HUES64 (cell line): ENCODE data around the gene SEZ6L2.
A peak's percentile ranks its signal among the peaks of the same experiment; 100 is the strongest.
"Not testable (repeated sequence)": the region's sequence is repeated elsewhere in the genome, so short reads cannot be mapped to it uniquely, and the experiment has no call there.

ENCODE experiments used
- H3K27ac ChIP-seq: 2 replicates; pipeline ENCODE4 v1.7.0; 2013; ENCODE audit warnings: low read depth, low read length, inconsistent platforms
- H3K27me3 ChIP-seq: 2 replicates; pipeline ENCODE4 v1.6.1; 2013; ENCODE audit warnings: mild to moderate bottlenecking, low read length; ENCODE audit not compliant: insufficient read depth
- H3K36me3 ChIP-seq: 2 replicates; pipeline ENCODE4 v1.6.1; 2013; ENCODE audit warnings: mild to moderate bottlenecking, low read length; ENCODE audit not compliant: insufficient read depth
- H3K4me1 ChIP-seq: 2 replicates; pipeline ENCODE4 v1.6.1; 2013; ENCODE audit warnings: mild to moderate bottlenecking, low read length, moderate library complexity; ENCODE audit not compliant: insufficient read depth
- H3K4me3 ChIP-seq: 2 replicates; pipeline ENCODE4 v1.5.1; 2013; ENCODE audit warnings: mild to moderate bottlenecking, low read length, moderate library complexity
- H3K9ac ChIP-seq: 2 replicates; pipeline ENCODE4 v1.6.1; 2013; ENCODE audit warnings: mild to moderate bottlenecking, low read depth, low read length
- H3K9me3 ChIP-seq: 2 replicates; pipeline ENCODE4 v1.6.1; 2013; ENCODE audit warnings: low read depth, low read length; ENCODE audit not compliant: insufficient read depth
- WGBS: fragments of 150-250, 120-280 bp; methylation state at CpG from one replicate; pipeline ENCODE4 v1.1.7; 2013; ENCODE audit warnings: missing lambda C conversion rate; 5-methylcytosine and 5-hydroxymethylcytosine counted together

The SEZ6L2 gene

DNA sequence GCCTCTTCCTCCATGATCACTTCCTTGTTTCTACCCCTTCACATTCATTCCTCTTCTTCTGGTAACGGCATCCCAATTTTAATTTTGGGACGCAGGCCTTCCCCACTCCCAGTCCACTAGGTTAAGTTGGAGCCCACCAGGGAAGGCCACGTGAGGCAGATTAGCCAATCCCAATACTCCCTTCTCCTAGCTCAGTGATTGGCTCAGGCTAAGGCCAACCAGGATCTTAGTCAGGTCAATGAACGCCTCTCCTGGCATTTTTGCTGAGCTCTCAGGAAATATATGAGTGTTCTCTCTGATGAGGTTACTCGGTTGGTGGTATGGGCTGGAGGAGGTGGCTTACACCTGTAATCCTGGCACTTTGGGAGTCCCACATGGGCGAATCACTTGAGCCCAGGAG lies 15.4 kb downstream of the SEZ6L2 start:
- H3K36me3 ChIP-seq: peaks cover 14% of the 10 kb centered on the region
- no peak overlapping the region for H3K4me3 ChIP-seq
- H3K27me3 ChIP-seq: no peaks in the 10 kb centered on the region
- H3K9ac ChIP-seq: no peak overlapping the region
- H3K4me1 ChIP-seq: no peaks in the 10 kb centered on the region
- no peak overlapping the region for H3K27ac ChIP-seq
- WGBS: 94% methylated on average over 6 of the region's 6 CpGs
- no peaks in the 10 kb centered on the region for H3K9me3 ChIP-seq

DNA sequence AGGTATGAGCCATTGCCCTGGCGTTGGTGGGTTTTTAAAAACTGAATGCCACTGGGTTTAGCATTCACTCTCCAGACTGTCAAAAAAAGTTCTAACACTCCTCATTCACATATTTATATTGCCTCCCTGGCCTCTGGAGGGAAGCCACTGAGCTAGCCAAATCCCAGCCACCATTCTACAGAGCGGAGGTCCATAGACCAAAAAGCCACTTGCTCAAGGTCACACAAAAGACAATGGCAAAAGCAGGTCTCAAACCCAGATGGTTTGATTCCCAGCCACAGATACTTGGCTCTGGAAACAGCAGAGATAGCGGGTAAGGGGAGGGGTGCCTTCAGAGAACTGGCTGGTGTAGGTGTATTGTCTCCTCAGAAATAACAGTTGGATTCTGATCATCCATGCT lies 18.3 kb downstream of the SEZ6L2 start:
- Histone ChIP-seq H3K4me1 (peaks cover 4% of the 10 kb centered on the region; the same call in 1 of the 2 replicates), H3K9me3 (no peaks in the 10 kb centered on the region), H3K27me3 (peaks cover 9% of the 10 kb centered on the region), H3K4me3 (no peak overlapping the region), H3K27ac (no peak overlapping the region), H3K9ac (no peak overlapping the region), H3K36me3 (peaks cover 14% of the 10 kb centered on the region)
- 94% methylated on average over 3 of the region's 3 CpGs for WGBS

DNA sequence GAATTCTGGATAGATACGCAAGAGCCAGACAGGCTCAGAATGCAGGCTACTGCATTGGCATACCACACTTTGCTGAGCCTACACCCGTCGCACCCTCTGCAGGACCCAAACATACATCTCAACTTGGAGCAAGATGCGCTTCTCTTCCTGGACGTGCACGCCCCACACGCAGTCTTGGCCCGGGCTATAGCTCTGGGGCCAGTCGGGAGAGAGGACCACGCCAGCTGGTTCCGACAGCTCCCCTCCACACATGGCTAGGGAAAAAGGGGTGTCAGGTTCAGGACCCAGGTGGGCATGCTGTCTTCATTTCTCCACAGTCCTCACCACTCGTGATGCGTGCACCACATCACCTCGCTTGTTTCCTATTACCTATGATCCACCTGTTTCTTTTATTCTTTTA lies 21.2 kb downstream of the SEZ6L2 start:
- Histone ChIP-seq H3K36me3 (peaks cover 8% of the 10 kb centered on the region), H3K4me3 (no peak overlapping the region), H3K4me1 (peaks cover 4% of the 10 kb centered on the region; the same call in 1 of the 2 replicates), H3K27me3 (peaks cover 9% of the 10 kb centered on the region), H3K9ac (no peak overlapping the region), H3K27ac (no peak overlapping the region), H3K9me3 (no peaks in the 10 kb centered on the region)
- WGBS: 95% methylated on average over 14 of the region's 14 CpGs

DNA sequence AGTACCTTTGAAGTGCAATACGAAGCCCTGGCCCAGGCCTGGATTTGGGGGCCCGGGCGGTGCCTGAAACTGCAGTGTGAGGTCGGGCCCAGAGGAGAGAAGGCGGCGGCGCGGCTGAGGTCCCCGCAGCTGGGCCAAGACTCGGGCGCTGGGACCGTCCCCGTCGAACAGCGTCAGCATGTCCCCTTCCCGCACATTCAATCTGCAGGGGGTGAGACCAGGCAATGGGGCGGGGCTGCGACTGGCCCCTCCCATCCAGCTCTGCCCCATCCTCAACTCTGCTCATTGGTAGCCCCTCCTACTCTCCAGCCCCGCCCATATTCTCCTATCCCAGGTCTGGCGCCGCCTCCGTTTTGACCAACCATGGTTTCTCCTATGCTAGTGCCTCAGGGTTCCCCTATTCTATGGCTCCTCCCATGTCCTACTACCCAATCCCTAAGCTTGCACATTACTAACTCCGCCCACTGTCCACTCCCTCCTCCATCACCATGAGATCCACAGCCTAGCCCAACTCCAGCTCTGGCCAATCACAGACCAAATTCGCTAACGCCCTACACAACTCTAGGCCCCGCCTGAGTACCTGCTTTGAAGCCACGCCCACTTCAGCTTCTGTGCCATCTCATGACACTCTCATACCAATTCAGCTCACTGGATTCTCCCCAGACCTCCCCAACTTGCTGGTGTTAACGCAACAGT lies 21.9 kb downstream of the SEZ6L2 start:
- no peak overlapping the region for H3K27ac ChIP-seq
- peaks cover 5% of the 10 kb centered on the region for H3K36me3 ChIP-seq
- peaks cover 4% of the 10 kb centered on the region; the same call in 1 of the 2 replicates for H3K4me1 ChIP-seq
- peak overlapping the region; percentile 46; the same call in 1 of the 2 replicates for H3K9ac ChIP-seq
- H3K27me3 ChIP-seq: peaks cover 9% of the 10 kb centered on the region
- H3K9me3 ChIP-seq: no peaks in the 10 kb centered on the region
- peak overlapping the region; percentile 57 for H3K4me3 ChIP-seq
- 46% methylated on average over 28 of the region's 28 CpGs for WGBS

DNA sequence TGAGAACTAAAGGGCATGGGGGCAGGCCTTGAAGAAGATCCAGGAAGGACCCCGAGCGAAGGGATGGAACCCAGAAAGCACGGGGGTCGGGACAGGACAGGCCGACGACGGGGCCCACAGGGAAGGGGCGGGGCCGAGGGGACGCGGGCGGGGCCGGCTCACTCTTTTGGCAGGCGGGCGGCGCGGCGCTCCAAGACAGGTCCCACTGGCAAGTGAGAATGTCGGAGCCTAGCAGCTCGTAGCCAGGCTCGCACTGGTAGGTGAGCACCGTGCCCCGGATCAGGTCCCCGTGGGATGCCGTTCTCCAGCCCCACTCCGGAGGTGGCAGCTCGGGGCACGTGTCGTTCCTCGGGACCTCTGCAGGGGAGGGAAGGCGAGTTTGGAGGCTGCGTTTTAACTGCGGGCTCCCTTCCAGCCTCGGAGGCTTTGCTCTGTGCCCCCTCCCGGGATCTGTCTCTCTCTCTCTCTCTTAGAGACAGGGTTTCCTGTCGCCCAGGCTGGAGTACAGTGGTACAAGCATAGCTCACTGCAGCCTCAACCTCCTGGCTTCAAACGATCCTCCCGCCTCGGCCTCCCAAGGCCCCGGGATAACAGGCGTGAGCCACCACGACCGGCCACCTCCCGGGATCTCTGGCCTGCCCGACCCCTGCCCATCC lies 22.6 kb downstream of the SEZ6L2 start:
- peaks cover 11% of the 10 kb centered on the region for H3K36me3 ChIP-seq
- no peaks in the 10 kb centered on the region for H3K9me3 ChIP-seq
- peaks cover 9% of the 10 kb centered on the region for H3K27me3 ChIP-seq
- no peak overlapping the region for H3K27ac ChIP-seq
- 48% methylated on average over 45 of the region's 45 CpGs for WGBS
- H3K4me3 ChIP-seq: peak overlapping the region; percentile 57
- peaks cover 4% of the 10 kb centered on the region; the same call in 1 of the 2 replicates for H3K4me1 ChIP-seq
- H3K9ac ChIP-seq: peak overlapping the region; percentile 46; the same call in 1 of the 2 replicates

DNA sequence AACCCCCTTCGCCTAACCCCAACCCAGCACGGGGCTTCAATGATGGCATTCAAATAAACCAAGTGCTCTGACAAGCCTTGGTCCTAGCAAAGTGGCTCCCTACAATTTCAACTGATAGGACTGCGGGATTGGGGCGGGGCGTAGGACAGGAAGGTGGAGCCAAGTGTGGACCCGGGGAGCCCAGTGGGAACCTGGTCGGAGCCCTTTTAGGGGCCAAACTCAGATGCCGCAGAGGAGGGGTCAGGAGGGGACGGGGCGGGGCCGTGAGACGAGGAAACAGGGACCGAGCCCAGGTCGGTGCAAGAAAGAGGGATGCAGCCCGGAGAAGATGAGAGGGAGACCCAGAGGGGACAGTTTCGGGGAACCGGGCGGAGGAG lies 23.1 kb downstream of the SEZ6L2 start:
- H3K4me1 ChIP-seq: peaks cover 4% of the 10 kb centered on the region; the same call in 1 of the 2 replicates
- peak overlapping the region; percentile 57 for H3K4me3 ChIP-seq
- H3K36me3 ChIP-seq: peaks cover 14% of the 10 kb centered on the region
- no peak overlapping the region for H3K9ac ChIP-seq
- H3K27ac ChIP-seq: no peak overlapping the region
- H3K9me3 ChIP-seq: no peaks in the 10 kb centered on the region
- WGBS: 66% methylated on average over 18 of the region's 18 CpGs
- H3K27me3 ChIP-seq: peaks cover 9% of the 10 kb centered on the region

DNA sequence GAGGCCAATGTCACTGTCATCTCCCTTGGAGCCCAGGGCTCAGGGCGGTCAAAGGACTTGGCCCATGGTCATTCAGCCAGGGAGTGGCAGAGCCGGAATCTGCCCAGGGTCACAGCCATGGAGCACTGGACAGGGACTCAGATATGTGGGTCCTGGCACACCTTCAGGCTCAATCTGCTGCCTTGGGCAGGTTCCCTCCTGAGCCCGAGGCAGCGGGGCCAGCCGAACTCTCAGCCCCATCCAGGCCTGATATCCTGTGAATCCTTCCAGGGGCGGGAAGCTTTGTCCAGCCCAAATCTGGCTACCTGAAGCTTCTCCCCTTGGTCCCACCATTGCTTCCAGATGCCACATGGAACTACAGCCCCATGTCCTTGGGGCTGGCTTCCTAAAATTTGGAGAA lies 24.1 kb downstream of the SEZ6L2 start:
- H3K4me3 ChIP-seq: no peak overlapping the region
- no peak overlapping the region for H3K27ac ChIP-seq
- H3K4me1 ChIP-seq: peaks cover 4% of the 10 kb centered on the region; the same call in 1 of the 2 replicates
- peaks cover 14% of the 10 kb centered on the region for H3K36me3 ChIP-seq
- H3K9me3 ChIP-seq: no peaks in the 10 kb centered on the region
- peaks cover 9% of the 10 kb centered on the region for H3K27me3 ChIP-seq
- 95% methylated on average over 6 of the region's 6 CpGs for WGBS
- H3K9ac ChIP-seq: no peak overlapping the region

DNA sequence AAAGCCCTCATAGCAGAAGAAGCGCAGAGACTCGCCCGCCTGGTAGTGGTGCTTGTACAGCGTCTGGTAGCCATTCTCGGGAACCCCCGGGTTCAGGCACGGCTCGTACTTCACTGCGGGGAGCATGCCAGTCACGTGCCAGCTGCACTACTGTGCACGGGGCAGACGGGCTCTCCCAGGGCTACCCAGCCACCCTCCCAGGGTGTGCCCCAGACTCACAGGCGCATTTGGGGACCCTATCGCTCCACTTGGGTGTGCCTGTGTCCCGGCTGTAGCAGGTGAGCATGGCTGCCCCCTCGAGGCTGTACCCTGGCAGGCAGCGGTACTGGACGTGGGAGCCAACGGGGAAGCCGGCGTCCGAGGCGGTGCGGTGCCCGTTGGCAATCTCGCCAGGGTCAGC lies 26.0 kb downstream of the SEZ6L2 start:
- no peak overlapping the region for H3K9ac ChIP-seq
- no peaks in the 10 kb centered on the region for H3K9me3 ChIP-seq
- peaks cover 4% of the 10 kb centered on the region; the same call in 1 of the 2 replicates for H3K4me1 ChIP-seq
- peaks cover 9% of the 10 kb centered on the region for H3K27me3 ChIP-seq
- no peak overlapping the region for H3K4me3 ChIP-seq
- H3K36me3 ChIP-seq: 0 out of 2 replicates have a peak, but pooled peaks cover 8% of the 10 kb centered on the region
- 95% methylated on average over 26 of the region's 26 CpGs for WGBS
- no peak overlapping the region for H3K27ac ChIP-seq

- Histone ChIP-seq H3K4me3 (no peak overlapping the region), H3K36me3 (0 out of 2 replicates have a peak, but pooled peaks cover 8% of the 10 kb centered on the region), H3K27me3 (peaks cover 7% of the 10 kb centered on the region), H3K27ac (no peak overlapping the region), H3K4me1 (no peaks in the 10 kb centered on the region), H3K9me3 (no peaks in the 10 kb centered on the region), H3K9ac (no peak overlapping the region)
- 95% methylated on average over 16 of the region's 16 CpGs for WGBS
Observed at GRCh38 chr16:29871822-29872546, 27.4 kb downstream of the SEZ6L2 start.

- not testable (repeated sequence) for H3K4me3 ChIP-seq
Observed at GRCh38 chr16:29869067-29869466, 30.3 kb downstream of the SEZ6L2 start.

DNA sequence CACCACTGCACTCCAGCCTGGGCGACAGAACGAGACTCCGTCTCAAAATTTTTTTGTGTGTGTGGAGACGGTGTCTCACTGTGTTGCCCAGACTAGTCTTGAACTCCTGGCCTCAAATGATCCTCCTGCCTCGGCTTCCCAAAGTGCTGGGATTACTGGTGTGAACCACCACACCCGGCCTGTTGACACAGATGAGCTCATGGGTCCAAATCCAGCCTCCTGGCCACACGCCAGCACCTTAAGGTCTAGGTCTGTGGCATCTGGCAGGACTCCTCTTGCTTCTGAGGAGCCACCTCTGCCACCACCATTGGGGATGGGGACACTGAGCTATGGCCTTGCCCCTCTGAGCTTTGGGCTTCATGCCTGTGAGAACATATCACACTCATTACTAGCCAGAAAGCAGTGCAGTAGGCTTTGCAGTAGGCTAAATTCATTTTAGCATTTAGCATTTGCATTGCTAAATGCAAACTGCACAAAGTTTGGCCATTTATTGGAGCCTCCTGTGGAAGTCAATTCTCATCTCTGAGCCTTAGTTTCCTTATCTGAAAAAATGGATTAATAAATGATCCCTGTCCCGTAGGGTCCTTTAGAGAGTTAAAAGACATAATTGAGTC lies 30.8 kb downstream of the SEZ6L2 start:
- Histone ChIP-seq H3K4me3 (no peak overlapping the region), H3K9me3 (no peaks in the 10 kb centered on the region), H3K27me3 (no peaks in the 10 kb centered on the region), H3K4me1 (no peaks in the 10 kb centered on the region), H3K27ac (no peak overlapping the region), H3K9ac (no peak overlapping the region), H3K36me3 (0 out of 2 replicates have a peak, but pooled peaks cover 8% of the 10 kb centered on the region)
- 89% methylated on average over 8 of the region's 8 CpGs for WGBS

More at GRCh38 chr16:29869067-29869466, 30.3 kb downstream of the SEZ6L2 start:
- not testable (repeated sequence) for H3K9me3 ChIP-seq, H3K9ac ChIP-seq, H3K4me1 ChIP-seq, H3K27me3 ChIP-seq, H3K27ac ChIP-seq, H3K36me3 ChIP-seq
- WGBS: 91% methylated on average over 8 of the region's 8 CpGs
